AML-193 (cell line): ENCODE measurements around the gene CLCN6.

ENCODE experiments used
- DNase-seq, 2 experiments: peaks; one replicate each; lab custom pipeline; 2025; lab: John Stamatoyannopoulos, UW

The CLCN6 gene

DNA sequence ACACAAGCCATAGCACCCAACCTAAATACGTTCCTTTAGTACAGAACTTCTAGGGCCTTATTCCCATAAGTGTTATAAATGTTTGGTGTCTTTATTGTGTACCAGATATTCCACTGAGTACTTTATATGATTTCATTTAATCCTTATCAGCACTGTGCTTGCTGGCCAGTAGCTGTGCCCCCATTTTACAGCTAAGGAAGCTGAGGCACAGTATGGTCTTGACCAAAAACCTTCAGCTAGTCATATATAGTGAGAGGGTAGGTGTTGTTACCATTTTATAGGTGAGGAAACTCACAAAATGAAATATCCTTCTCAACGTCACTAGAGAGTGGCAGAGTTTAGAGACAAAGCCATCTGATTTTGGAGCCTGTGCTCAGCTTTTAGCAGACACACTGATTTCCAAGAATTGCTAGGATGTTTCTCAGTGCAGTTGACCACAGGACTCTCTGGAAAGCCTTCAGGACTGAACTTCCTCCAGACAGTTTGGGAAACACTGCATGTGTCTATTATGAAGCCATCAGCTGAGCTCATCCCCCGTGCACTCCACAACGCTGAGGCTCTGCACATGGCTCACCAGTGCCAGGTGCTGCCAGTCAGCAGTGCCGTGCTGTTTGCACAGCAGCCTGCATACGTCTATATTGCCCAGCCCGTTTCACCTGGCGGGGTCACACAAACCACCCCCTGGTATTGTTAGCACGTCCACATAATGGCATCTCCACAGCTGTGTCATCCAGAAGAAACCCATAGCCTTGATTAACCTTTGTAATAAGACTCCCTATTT lies 26.1 kb downstream of the CLCN6 start:
- no peak for DNase-seq

DNA sequence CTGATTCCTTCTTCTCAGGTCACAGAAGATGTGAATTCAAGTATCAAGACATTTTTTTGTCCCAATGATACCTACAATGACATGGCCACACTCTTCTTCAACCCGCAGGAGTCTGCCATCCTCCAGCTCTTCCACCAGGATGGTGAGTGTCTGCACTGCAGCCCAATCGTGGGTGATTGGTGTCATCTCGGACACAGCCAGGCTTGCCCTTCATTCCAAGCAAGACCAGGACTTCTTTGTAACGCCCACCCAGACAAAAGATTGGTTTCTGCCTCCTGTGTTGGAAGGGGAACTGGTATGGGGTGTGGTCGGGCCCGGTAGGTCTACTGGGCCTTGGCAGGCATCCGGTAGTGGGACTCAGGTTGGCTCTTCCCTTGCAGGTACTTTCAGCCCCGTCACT lies 27.5 kb downstream of the CLCN6 start:
- no peak for DNase-seq

DNA sequence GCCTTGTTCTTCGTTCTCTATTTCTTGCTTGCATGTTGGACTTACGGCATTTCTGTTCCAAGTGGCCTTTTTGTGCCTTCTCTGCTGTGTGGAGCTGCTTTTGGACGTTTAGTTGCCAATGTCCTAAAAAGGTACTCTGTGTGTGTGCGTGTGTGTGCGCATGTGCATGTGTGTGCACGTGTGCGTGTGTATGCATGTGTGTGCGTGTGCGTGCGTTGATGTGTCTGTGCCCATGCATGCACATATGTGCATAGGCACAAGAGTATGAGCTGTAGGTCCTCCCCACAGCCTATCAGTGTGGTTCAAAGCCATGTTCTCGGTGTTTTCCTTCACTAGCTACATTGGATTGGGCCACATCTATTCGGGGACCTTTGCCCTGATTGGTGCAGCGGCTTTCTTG lies 27.9 kb downstream of the CLCN6 start:
- no peak for DNase-seq

DNA sequence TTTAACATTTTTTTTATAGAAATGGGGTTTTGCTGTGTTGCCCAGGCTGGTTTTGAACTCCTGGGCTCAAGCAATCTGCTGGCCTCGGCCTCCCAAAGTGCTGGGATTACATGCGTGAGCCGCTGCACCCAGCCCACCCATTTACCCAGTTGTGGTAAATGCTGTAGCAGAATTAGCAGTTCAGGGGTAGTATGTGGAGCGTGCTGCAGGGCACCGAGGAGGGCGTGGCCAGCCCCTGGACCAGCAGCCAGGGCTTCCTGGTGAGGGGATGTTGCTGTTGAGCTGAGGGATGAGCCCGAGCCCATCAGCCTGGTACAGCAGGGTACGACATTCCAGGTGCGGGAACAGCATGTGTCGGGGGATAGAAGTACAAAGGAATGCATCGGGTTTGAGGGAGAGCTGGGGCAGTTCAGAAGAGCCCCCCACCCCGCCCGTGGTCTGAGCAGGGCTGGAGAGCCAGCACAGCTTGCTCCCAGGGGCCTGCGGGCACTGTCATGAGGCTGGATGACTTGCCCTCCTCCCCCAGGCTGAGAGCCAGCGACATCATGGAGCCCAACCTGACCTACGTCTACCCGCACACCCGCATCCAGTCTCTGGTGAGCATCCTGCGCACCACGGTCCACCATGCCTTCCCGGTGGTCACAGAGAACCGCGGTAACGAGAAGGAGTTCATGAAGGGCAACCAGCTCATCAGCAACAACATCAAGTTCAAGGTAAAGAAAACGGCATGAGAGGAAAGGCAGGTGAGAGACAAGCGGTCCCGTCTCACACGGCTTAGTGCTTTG lies 29.6 kb downstream of the CLCN6 start:
- no peak for DNase-seq

DNA sequence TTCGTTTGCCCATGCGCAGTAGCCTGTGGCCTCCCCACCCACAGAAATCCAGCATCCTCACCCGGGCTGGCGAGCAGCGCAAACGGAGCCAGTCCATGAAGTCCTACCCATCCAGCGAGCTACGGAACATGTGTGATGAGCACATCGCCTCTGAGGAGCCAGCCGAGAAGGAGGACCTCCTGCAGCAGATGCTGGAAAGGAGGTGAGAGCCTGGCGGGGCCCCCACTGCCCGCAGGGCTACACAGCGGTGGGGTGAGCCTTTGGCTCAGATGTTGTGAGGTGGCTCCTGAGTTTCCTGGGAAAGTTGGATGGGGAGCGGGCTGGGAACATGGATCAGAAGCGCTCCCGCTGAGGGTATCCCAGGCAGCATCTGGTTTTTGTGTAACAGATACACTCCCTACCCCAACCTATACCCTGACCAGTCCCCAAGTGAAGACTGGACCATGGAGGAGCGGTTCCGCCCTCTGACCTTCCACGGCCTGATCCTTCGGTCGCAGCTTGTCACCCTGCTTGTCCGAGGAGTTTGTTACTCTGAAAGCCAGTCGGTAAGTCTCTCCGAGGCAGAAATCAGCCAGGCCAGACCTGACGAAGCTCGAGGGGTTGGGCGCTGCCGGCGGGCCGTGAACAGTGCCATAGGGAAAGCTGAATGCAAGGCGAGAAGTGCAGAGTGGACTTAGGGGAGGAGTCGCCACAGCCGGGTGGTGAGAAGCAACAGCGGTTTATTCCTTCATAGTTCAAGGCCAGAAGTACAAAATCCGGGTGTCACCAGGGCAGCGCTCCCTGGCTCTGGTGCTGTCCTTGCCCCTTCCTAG lies 31.2 kb downstream of the CLCN6 start:
- no peak for DNase-seq

DNA sequence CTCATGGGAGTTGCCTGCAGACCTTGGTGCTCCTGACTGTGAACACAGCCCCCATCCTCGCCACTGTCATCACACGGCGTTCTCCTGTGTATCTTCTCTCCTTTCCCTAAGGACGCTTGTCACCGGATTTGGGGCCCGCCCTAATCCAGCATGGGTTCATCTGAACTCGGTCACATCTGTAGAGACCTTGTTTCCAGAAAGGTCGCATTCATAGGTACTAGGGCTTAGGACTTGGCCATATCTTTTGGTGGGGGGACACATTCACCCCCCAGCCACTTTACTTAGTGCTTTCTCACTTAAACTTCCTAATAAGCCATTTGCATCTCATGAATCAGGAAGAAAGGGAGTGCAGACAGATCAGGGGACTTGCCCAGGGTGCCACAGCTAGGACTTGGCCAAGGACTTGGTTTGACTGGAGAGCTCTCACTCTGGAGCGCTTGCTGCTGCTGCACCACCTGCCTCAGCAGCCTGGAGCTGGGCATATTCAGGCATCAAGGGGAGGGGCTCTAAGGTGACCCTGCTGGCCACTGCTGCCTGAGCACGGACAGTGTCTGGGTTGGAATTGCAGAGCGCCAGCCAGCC lies 31.9 kb downstream of the CLCN6 start:
- no peak for DNase-seq

DNA sequence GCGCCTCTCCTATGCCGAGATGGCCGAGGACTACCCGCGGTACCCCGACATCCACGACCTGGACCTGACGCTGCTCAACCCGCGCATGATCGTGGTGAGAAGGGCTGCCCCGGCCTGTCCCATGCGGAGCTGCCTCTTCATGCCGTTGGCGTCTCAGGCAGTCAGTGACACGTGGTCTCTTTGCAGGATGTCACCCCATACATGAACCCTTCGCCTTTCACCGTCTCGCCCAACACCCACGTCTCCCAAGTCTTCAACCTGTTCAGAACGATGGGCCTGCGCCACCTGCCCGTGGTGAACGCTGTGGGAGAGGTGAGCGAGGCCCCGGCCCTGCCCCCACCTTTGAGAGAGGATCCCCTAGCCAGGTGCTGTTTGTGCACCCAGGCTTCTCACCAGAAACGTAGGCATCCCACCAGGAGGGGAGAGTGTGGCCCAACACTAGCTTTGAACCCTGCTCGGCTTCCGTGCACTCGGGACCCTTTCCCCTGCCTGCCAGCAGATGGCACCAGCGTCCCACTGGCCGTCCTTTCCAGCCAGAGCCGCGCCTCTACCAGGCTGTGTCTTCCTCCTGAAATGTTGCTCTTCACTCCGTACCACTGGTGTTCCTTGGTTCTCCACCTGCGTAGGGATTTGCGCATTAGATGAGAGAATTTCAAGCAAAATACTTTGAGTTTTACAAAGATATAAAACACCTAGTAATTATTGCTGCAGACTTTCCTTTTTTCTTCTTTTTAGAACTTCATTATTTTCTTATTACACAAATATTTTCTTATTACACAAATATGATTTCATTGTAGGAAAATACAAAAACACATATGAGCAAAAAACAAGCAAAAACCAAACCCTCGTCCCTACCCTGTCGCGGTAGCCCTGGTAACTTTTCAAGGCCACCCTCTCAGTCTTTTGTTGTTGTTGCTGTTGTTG lies 32.6 kb downstream of the CLCN6 start:
- peak; percentile 29 to 36 for DNase-seq

DNA sequence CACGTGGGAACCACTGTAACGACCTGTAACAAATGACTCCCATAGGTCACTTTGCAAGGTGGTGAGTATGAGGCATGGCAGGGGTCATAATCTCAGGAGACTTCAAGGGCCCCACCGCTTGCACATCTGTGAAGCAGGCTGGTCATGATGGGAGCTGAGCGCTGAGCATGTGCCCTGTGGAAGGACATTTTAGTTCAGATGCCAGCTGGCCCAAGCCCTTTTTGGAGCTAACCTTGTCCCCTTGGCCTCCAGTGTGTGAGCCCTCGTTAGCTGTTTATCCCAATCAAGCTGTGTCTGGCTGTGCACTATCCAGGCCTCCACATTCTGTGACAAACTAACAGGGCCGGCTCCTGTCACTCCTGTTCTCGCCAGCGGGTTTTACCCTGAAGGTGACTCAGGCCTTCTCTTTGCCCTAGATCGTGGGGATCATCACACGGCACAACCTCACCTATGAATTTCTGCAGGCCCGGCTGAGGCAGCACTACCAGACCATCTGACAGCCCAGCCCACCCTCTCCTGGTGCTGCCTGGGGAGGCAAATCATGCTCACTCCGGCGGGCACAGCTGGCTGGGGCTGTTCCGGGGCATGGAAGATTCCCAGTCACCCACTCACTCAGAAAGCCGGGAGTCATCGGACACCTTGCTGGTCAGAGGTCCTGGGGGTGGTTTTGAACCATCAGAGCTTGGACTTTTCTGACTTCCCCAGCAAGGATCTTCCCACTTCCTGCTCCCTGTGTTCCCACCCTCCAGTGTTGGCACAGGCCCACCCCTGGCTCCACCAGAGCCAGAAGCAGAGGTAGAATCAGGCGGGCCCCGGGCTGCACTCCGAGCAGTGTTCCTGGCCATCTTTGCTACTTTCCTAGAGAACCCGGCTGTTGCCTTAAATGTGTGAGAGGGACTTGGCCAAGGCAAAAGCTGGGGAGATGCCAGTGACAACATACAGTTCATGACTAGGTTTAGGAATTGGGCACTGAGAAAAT lies 34.0 kb downstream of the CLCN6 start:
- no peak for DNase-seq

DNA sequence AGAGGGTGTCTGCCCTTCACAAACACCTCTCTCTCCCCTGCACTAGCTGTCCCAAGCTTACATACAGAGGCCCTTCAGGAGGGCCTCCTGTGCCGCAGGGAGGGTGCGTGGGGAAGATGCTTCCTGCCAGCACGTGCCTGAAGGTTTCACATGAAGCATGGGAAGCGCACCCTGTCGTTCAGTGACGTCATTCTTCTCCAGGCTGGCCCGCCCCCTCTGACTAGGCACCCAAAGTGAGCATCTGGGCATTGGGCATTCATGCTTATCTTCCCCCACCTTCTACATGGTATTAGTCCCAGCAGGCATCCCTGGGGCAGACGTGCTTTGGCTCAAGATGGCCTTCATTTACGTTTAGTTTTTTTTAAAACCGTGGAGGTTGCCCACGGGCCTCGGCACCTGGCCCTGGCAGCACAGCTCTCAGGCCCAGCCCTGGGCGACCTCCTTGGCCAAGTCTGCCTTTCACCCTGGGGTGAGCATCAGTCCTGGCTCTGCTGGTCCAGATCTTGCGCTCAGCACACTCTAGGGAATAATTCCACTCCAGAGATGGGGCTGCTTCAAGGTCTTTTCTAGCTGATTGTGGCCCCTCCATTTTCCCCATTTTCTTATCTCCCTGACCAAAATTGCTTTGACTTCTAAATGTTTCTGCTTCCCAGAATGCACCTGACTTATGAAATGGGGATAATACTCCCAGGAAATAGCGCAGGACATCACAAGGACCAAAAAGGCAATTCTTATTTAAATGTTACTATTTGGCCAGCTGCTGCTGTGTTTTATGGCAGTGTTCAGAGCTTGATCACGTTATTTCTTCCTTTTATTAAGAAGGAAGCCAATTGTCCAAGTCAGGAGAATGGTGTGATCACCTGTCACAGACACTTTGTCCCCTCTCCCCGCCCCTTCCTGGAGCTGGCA lies 35.5 kb downstream of the CLCN6 start:
- DNase-seq = no peak

DNA sequence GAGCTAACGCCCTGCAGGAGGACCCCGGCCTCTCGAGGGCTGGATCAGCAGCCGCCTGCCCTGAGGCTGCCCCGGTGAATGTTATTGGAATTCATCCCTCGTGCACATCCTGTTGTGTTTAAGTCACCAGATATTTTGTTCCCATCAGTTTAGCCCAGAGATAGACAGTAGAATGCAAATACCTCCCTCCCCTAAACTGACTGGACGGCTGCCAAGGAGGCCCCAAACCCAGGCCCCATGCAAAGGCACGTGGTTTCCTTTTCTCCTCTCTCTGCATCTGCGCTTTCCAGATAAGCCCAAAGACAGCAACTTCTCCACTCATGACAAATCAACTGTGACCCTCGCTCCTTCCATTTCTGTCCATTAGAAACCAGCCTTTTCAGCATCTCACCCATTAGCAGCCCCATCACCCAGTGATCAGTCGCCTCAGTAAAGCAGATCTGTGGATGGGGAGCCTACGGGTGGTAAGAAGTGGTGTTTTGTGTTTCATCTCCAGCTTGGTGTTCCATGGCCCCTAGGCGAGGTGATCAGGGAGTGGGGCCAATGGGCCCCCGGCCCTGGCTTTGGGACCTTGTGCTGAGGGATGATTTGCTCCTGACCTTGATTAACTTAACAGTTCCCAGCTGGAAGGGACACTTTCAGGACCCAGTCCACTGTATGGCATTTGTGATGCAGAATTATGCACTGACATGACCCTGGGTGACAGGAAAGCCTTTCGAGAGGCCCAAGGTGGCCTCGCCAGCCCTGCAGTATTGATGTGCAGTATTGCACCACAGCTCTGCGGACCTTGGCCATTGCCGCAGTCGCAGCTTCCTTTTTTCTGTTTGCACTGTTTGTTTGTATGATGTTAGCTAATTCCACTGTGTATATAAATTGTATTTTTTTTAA lies 36.4 kb downstream of the CLCN6 start:
- DNase-seq = peak; percentile 18 to 34

DNA sequence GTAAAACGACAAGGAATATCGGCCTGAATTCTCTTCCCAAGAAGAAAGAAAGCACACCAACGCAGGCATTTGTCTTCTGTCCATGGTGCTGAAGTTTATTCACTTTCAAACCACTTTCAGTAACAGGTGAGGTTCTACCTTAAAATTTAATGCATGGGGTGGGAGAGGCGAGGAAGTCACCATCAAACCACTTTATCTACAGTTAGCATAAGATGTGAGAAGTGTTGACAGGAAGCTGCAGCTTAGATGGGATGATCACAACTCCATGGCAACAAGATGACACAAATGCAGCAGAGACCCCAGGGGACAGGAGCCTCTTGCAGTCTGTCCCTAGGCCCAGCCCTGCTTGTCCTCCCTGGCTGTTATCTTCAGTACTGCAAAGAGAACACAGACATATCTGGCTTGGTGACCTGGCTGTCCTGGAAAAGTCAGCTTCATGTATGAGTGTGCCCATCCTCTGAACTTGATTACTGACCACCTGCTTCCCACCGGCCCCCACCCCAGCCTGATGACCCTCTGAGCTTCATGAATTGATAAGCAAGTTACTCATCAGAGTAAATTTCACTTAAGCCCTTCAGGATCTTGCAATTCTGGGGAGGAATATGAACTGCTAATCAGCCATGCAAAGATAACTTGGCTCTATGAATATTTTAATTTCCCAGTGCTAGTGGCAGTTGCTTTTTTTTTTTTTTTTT lies 39.8 kb downstream of the CLCN6 start:
- peak in 1 of 2 experiments; percentile 4 for DNase-seq

DNA sequence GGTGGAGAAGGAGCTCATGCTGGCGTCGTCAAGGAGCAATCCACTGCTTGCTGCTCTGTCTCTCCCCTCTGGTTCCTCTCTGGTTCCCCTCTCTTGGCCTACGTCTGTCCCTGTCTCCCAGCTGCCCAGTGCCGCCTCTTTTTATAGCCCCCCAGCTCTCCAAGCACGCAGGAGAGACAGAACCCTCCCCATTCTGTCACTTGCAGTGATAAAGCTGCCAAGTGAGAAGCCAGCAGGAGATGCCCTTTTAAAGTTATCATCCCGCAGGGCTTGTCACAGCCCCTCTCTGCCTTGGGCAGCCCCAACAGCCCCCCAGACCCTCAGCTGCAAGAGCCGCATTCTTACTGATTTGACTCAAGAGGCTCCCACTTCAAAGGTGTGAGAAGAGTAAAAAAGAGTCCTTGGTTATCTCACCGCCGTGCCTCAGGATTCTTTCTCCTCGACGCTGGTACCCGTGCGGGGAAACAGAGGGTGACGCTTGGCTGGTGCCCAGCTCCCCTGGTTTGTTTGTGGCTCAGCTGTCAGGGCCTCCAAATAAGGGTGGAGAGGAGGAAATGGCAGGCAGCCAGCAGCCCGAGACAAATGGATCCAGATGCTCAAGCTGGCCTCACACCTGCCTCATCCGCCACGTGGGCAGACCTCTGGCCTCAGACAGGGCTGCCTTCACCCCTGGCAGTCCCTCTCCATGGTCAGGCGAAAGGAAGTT lies 41.8 kb downstream of the CLCN6 start, which contains the start of gene NPPA:
TSS of gene NPPA (minus strand) at position 117 of the 706 bp plus-strand sequence. CDS start at position 18, 99 bp downstream.
- DNase-seq = no peak

DNA sequence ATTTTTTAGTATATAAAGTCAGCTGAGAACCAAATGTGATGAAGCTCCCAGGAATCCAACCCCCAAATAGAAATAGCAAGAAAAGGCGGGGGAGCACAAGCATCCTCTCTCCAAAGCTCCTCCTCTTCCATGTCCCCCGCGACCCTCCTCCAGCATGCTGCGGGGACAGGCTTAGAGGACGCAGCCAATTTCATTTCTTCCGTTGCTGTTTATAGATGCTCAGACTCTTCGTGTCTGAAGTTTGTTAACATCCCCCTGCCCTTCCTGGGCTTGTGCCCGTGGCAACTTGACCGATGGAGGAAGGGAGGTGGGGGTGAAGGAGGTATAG lies 42.3 kb downstream of the CLCN6 start:
- DNase-seq = no peak

DNA sequence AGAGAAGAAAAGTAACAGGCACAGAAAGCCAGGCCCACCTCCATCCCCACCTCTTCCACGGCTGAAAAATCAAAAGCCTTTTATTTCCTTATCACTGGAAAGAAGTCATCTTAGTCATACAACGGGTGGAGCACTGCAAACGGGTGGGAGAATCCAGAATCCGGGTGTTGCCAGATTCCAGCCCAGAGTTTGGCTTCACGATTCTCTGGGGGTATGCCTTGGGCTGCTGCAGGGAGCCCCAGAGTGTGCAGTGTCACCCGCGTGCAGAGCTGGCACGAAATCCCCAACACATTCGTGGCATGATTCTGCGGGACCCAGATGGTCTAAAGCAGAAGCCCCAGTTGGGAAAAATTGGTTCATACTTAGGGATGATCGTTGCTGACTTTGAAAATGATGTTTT lies 44.2 kb downstream of the CLCN6 start:
- DNase-seq = no peak

DNA sequence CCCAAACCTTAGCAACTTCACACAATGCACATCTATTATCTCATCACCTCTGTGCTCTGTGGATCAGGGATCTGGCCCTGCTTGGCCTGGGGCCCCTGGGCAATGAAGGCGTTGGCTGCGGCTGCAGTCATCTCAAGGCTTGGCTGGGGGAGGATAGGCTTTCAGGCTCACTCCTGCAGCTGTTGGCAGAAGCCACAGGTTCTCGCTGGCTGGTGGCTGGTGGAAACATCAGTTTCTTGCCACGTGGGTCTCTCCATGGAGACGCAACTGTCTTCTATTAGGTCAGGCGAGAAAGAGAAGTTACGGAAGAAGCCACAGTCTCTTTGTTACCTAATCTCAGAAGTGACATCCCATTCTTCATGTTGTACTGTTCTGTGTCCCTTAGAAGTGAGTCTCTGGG lies 45.2 kb downstream of the CLCN6 start:
- DNase-seq = peak; percentile 96 to 97

DNA sequence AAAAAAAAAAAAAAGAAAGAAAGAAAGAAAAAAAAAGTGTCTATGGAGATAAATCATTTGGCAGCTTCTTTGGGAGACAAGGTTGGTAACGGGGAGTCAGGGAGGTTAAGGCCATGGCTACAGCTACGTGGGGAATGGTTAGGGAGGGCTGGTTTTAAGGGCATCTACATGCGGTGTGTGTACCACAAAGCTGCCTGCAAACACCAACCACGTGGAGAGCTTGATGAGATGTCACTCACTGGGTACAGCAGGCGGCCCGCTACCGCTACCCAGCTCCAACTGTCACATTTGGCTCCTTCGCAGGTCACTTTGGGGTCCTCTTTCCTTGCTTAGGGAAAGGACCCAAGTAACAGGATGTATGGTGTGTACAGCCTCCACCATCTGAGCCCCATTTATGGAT lies 48.5 kb downstream of the CLCN6 start:
- DNase-seq = no peak

DNA sequence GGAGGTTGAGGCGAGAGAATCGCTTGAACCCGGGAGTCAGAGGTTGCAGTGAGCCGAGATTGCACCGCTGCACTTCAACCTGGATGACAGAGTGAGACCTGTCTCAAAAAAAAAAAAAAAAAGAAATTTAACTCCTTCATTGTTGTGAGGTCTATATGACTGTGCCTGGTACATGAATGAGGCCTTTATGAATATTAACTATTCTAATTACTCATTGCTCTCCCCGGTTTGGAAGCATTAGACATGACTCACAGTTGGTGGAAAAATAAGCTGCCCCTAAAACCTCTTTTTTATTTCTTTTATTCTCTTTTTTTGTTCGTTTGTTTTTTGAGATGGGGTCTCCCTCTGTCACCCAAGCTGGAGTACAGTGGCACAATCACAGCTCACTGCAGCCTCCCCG lies 49.4 kb downstream of the CLCN6 start:
- DNase-seq = no peak
